Measurements from ENCODE around the gene CELF3.

DNA sequence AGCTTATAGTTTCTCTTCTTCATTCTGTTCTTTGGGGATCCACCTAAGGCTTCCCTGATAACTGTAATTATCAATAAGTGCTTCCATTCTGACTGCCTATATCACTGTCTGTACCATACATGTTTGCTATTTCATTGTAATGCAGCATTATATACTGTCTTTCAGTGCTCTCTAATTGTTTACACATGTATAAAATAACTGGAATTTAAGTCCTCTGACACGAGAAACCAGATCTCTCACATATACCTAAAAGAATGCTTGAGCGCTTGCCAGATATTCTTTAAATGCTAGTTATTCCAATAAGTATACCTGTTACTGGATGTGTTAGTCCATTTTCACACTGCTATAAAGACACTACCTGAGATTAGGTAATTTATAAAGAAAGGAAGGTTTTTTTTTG lies 34.7 kb downstream of the CELF3 start:
- TF ChIP-seq, protein P1, sequence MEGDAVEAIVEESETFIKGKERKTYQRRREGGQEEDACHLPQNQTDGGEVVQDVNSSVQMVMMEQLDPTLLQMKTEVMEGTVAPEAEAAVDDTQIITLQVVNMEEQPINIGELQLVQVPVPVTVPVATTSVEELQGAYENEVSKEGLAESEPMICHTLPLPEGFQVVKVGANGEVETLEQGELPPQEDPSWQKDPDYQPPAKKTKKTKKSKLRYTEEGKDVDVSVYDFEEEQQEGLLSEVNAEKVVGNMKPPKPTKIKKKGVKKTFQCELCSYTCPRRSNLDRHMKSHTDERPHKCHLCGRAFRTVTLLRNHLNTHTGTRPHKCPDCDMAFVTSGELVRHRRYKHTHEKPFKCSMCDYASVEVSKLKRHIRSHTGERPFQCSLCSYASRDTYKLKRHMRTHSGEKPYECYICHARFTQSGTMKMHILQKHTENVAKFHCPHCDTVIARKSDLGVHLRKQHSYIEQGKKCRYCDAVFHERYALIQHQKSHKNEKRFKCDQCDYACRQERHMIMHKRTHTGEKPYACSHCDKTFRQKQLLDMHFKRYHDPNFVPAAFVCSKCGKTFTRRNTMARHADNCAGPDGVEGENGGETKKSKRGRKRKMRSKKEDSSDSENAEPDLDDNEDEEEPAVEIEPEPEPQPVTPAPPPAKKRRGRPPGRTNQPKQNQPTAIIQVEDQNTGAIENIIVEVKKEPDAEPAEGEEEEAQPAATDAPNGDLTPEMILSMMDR (conservative IDR thresholded peaks at IDR 0.05), result no peak
- no peak for TF ChIP-seq EZH2 (IDR thresholded peaks at IDR 0.05; ENCODE audit: low read depth)

Measured in PC-9 (cell line).